D341Med (cell line): ENCODE measurements around the gene KIRREL3.

Experiments used
- DNase-seq: peaks from one replicate; pipeline ENCODE4 v3.0.0; 2012; ENCODE audit warnings: low spot score

The KIRREL3 gene

DNA sequence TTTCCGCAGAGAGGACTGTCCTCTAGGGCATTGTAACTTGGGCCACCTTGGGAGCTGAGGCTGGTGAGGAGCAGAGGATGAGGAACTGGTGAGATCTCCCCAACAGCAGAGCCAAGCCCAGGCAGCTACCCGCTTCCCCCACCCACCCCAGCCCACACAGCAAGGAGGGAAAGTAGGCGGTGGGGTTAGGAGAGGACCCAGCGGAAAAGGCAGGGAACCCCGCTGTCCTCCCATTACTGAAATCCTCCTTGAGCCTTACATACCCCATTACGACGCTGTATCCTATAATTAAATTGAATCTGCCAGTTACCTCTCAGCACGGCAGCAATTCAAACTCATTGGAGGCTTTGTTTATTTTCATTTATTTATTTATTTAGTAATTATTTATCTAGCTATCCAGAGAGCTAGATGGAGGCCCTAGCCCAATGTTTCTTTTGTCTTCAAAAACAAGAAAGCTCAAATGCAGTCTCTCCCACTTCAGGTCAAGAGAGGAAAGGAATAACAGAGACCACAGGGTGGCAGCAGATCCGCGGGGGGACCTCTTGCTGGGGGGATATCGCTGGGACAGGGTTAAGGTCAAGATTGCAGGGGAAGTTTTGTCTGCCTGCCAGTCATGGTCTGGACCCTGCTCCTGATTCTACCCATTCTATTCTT is 427.1 kb downstream of the KIRREL3 start:
- no peak for DNase-seq

DNA sequence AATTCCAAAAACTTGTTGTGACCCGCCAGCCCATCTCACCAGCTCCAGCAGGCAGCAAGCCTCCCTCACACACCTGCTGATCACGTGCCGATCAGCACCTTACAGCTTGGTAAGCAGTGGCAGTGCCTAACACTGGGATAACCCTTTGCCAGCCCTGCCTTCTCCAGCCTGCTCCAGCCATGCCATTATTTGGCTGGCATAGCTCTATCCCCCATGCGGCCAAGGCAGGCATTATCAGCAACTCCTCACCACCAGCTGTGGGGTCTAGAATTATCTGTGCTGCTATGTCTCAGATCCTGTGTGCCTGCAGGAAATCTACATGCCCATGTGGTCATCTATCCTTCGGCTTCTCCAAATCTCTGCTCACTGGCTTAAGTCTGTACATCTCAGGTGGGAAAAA is 430.1 kb downstream of the KIRREL3 start:
- DNase-seq: no peak

DNA sequence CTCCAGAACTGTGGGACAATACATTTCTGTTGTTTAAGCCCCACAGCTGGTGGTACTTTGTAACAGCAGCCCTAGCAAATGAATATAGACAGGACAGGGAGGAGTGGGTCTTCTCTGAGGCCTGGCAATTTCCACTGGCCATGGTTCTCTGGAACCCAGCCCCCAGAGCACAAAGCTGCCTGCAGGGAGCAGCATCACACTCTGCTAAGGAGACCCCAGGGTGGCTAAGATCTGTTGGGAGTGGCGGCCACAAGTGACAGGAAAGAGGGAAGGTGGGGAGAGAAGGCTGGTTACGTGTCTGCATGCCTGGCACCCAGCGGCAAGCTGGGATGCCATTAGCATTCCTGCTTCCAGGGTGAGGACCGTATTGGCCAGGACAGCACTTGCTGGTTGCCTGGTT is 433.2 kb downstream of the KIRREL3 start:
- no peak for DNase-seq

DNA sequence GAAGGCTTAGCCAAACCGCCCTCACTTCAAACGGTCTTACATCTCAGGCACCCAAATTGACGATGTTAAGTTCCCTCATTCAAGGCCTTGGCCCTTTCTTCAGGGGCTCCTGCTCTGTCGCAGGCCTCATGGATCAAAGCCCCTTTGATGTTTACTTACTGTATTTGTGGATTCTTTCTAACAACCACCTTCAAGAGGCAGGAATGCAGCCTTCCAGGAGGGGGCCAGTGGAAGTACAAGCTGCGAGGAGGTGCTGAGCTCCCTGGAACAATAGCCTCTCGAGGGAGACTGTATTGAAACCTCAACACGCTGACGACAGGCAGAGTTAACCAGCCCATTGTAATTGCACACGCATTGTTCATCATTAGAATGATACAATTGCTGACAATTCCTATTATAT is 436.0 kb downstream of the KIRREL3 start:
- no peak for DNase-seq

DNA sequence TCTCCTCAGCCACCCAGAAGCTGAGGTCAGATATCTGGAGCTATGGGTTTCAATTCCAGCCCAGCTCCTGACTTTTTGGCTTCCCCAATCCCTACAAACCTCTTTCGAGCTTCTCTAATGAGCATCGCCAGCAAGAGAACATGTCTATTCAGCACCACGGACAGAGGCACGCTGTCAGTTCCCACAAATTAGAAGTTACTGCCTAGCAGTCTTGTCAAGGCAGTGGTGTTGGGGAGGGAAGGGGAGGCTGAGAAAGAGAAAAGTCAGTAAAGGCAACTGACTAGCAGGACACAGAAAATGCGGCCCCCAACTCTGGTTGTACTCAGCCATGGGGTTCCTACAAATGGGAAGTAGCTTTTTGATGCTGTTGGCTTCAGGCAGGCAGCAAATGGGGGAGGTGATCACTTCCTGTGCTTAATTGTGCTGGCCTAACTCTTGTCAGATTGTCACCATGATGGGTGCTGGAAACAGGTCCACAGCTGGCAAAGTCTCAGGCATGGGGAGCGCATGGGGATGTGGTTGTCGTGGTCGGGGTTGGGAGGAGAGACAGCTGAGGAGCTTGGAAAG is 439.2 kb downstream of the KIRREL3 start:
- no peak for DNase-seq

DNA sequence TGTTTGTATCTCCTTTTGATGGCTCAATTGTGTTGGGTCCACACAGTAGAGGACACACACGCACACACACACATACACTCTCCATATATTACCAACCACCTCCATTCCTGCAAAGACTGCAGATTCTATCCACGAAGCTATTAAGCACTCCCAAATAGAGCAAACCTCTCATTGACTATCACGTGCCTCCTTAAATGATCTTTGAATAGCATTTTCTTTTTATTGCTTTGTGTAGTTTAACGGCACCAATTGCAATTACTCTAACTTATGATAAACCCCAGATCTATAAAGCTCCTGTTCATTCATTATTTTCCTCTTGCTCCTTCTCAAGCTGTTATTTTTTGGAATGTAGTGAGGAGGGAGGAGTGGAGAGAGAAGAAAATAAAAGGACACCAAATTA is 440.3 kb downstream of the KIRREL3 start:
- DNase-seq: no peak

DNA sequence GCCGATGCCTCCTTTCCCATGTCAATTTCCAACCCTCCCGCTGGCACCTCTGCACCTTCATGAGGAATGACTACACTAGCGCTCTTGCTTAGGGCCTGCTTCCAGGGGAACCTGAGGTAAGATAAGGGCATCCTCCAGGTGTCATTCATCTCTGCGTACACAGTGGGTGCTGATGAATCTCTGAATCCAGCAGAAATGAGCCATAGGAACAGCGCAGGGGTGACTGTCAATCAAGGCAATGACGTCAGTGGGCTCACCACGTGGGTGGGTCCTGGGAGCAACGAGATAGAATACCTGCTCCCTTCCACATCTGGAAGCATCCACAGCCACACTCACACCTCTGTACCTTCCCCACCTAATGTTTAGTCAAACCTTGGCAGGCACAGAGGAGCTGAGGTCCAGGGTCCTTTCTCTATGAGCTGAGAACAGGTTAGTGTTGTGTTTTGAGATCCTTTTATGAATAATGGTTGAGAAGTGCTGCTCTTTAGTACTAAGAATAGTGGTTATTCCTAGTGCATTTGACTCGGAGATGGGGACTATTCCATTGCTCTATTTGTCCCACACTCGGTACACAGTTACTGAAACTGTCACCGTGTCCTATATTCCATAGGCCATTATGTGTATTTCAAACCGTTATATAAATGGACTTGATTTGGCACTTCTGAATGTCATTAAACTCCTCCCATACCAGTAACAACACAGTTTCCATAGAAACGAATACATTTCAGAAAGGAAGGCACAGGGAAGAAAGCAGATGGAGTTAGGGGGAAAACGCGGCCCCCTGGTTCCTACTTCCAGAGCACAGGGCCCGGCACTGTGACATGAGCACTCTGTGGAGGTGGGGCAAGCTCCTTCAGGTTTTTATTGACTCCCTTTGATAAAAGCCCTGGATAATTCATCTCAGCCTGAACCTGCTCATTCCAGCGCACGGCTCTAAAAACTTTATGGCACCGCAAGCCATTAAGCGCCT is 451.7 kb downstream of the KIRREL3 start:
- no peak for DNase-seq

DNA sequence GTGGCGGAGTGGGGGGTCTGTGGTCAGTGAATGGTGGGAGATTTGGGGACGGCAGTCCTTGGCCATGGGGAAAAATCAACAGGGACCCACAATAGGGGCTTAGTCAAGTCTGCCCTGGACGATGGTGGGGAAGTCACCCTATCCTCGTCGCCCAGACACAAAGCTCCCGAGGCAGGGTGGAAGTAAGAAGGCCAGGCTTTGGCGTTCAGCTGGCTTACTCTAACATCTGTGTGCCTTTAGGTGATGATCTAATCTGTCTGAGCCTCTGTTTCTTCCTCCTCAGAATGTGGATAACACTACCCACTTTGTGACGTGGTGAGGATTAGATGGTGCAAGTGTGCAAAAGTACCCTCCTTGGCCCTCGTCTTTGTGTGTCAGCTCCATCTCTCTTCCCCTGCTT is 452.9 kb downstream of the KIRREL3 start:
- DNase-seq: no peak

DNA sequence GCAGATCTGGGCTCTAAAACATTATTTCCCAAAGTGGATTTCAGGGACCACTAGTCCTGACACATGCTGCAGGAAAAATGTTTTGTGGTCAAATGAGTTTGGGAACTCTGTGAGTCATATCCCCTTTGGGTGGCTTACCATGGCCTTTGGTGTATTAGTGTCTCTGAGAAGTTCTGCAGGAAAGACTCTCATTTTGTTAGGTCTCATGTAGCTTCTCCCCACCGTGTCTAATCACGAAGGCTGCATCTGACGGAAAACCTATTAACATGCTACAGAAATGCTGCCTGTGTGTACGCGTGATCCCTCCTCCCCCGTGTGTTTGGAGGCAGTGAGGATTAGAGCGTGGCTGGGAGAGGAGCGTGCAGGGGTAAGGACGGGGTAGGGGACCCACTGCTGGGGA is 453.4 kb downstream of the KIRREL3 start:
- DNase-seq: no peak

DNA sequence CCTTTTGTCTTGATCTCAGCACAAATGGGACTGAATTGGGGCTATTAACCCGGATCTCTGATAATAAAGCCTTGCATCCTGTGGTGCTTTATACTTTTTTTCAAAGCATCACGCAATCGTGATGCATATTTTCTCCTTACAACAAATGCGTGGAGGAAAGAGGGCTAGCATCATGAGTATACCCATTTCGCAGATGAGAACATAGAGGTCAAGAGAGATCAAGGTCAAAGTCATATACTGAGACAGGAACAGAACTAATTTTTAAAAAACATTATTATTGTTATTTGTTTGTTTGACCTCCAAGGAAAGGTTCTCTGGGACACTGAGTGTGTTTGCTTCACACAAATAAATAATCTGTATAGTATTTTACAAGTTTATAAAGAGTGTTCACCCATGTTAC is 453.9 kb downstream of the KIRREL3 start:
- no peak for DNase-seq

DNA sequence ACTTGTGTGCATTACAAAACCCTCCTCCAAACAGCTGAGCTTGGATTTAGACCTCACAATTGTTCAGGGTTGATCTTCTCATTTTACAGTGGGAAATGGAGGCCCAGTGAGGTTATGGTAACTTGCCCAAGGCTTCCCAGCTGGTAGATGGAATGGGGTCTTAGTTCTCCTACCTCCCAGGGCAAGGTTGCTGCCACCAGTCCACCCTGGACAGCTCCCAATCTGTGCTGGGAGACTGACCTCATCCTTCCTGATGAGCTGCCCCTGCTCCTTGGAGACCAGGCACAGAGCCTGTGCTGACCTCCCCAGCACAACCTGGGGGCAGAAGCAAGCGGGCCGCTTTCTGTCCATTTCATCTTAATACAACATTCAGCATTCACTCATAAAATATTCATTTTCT is 454.4 kb downstream of the KIRREL3 start:
- no peak for DNase-seq

DNA sequence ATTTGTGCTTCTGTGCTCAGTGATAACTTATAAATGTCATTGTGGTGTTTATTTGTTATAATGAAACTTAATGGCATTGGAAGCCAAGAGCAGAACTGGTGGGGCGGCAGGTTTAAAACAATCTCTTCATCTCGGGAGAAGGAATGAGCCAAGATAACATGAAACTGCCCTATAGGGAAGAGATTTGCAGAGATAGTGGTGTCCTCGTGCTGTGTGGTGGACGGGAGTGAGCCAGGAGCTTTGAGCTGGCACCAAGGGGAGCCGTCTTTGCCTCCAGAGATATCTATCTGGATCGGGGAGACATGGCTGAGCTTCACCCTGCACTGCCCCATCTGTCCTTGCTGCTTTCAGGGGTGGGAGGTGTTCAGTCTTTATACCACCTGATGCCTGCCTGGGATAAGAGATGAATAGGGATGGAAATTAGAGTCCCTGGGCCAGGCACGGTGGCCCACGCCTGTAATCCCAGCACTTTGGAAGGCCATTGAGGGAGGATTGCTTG is 455.5 kb downstream of the KIRREL3 start:
- no peak for DNase-seq

DNA sequence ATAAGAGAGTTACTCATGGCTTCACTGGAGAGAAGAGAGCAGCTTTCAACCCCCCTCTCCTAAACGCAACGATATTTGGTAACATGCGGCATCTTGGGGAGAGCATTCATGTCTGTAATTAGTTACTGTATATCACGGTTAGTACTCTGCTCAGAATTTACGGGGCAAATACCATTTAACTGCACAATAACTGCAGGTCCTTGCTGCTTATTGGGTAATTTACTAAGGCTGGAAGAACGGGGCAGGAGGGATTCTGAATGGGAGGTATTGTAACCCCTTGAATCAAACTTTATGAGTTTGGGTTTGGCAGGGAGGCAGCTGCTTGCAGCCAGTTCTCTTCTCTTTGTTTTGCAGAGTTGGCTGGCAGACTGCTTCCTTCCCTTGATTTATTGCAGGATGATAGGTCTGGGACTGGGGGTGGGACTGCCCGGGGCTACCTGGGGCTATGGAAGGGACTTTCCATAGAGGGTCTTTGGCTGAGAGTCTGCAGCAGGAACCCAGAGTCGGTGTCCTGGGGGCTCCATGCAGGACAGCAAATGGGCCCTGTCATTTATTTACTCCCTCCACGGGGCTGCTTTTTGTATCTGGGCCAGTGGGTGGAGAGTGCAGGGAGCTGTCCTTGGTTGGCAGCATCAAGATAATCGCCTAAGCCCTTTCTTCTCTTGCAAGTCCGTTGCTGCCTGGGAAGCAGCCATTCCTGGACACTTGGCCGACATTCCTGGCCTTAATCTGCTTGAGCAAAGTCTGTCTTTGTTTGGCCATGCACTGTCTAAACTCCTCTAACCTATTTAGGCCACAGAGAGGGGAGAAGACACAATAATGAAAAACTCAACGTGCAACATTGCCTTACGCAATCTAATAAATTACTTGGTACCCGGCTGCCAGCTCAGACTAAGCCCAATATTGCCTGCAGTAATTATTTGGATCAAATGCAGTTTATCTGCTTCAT is 456.2 kb downstream of the KIRREL3 start:
- DNase-seq: no peak

DNA sequence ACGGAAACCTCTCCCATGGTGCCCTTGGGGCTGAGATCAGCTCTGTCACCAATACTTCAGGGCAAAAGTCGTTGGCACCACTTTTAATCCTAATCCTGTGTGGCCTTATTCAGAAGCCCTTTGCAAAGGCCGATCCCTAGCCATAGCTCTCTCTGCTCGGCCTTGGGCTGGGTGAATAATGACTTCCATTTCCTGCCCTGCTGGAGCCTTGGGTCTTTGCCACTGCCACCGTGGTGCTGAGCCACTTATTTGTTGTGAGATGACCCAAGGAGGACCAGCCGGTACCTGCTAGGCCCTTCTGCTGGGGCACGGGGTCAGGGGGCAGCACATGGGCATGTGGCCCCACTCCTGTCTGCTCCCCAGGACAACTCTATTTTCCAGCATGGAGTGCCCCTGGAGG is 456.9 kb downstream of the KIRREL3 start:
- no peak for DNase-seq

DNA sequence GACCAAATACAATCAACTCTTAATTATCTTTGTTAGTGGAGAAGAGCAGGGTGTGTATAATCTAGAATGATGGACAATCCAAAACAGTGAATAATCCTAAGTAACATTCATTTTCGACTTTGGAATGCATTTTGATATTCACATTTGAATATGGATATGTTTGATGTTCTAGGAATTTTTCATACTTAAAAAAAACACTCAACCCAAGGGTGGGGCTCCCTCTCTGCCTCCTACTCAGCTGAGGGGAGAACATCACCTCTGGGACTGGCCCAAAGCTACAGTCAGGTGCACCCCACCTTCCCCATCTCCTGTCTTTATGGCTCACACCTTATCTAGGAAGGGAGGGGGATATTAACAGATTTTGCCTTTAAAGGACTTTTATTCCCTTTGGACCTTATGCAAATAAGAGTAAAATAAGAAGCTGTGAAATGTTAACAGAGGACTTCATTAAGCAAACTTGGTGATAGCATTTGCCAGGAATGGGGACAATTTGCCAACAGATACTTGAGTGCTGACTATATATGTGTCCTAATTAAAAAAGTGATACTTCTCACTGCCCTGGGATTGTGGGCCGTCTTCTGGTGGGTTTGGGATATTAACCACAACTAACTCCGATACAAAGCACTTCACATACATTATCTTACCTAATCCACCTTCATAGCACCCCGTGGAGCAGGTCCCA is 458.1 kb downstream of the KIRREL3 start:
- no peak for DNase-seq

DNA sequence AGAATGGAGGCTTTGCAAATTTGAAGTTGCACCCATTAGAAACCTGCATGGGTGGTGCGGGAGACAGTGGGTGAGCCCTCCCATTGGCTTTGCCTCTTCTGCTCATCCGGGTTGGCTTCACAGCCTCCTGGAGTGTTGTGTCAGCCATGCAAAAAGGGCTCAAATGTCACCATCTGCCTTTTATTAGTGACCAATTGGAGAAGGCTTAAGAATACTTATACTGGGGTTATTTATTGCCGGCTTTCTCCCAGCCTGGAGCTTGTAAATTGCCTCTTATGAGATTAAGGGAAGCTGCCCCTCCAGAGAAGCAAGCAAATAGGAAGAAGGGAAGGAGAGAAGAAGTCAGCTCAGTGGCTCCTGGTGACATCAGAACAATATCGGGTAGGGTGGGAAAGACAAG is 462.5 kb downstream of the KIRREL3 start:
- no peak for DNase-seq

DNA sequence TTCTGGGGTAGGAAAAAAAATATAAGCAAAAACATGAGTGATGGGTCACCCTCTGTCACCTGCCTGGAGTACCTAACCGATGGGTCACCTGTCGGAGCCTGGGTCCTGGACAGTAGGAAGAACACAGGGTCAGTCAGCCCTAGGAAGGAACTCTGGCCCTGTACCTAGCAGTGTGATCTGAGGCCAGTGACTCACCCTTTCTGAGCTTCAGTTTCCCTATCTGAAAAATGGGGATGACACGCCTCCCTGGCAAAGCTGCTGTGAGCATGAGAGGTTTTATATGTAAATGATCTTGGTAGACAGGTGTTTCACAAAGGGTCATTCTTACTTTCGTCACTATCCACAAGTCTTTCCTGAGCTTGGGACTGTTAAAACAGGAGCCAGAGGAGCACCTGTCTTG is 463.1 kb downstream of the KIRREL3 start:
- DNase-seq: no peak

DNA sequence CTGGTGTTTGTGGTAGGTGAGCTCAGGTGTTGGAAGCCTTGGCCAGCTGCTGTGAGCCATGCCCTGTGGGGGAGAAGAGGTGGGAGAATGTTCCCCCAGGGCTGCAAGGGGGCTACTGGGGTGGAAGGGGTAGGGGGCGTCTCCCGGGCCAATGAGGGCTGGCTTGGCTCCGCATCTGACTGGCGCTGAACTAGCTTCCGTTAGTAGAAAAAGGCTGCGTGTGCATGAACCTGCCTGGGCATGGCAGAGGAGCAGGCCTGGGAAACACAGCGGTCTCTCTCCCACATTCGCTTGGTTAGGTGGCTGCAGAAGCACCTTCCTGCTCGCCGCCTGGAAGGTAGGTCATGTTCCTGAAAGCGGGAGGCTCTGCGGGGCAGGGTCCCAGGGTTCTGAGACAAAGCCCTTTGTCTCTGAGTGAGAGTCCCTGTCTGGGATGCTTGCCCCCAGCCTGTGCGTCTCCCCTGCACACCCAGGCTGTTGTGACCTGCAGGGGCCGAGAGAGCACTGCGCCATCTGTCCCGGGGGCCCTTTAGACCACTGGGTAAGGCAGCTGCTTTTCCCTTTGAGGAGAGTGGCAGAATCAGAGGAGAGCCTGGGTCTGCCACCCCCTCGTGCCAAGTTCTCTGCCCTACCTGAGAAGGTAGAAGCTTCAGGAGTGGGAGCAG is 466.3 kb downstream of the KIRREL3 start:
- no peak for DNase-seq

DNA sequence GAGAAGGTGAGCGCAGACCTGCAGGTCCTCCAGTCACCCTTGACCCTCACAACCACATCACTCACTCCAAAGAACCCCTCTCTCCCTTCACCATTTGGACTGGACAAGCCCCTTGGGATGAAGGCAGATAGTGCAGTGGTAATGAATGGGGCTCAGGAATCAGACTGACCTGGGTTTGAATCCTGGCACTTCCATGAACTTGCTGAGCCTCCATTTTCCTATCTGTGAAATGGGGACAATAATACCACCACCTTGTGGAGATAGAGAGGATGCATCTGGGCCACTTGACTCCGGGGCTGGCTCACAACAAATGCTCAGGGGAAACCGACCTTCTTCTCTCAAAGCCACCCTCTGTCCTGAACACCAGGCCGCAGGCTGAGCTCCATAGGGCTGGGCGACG is 467.0 kb downstream of the KIRREL3 start:
- DNase-seq: no peak

DNA sequence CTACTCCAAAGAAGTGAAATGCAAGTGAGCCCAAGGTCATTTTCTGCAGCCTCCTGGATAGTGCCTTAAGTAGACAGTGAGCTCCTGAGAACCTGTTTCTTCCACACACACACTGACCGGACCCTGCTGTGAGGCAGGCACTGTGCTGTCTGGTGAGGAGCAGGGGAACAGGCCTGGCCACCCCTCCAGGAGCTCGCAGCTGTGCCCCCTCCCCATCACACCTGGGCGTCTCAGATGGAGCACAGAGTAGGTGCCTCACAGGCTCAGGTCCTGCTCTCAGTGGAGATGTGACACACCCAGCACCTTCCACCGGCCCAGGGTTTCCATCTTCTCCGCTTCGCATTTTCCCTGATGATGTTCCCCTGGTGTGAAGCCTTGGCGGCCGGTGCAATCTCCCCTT is 470.2 kb downstream of the KIRREL3 start:
- no peak for DNase-seq

DNA sequence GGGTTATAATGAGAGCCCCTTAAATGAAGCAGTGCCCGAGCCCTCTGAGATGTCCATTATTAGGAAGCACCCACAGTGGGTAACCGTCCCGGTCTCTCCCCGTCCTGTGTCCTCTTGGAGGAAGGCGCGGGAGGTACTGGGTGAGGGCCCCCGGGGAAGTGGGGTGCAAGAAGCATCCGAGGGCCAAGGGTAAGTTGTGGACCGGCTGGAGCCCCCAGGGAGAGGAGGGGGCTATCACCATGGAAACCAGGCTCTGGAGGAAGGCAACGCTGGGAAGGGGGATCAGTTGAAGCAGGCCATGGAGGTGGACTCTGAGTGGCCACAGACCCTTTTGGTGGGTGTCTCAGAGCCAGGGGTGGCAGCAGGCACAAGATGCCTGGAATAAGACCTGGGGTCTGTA is 471.5 kb downstream of the KIRREL3 start:
- DNase-seq: no peak
